ENCODE results near the gene PRKCZ. TPM values are rescaled to one million over a fixed set of nuclear protein-coding genes. Genes with fewer than 3 reads are reported as not detected.

PRKCZ gene
- total RNA-seq, 2 experiments from 2014 or later = 17.8 to 19.0 TPM

- peaks cover 18% of the 10 kb centered on the region for H3K36me3 ChIP-seq (ENCODE audit: insufficient read depth, low read length)
- Mint-ChIP-seq H3K27me3 (no peaks in the 10 kb centered on the region), H3K4me1 (ENCODE audit: low read depth) (no peaks in the 10 kb centered on the region), H3K27ac (no peak overlapping the region), H3K4me3 (no peak overlapping the region), H3K36me3 (ENCODE audit: low read depth) (peaks cover 11% of the 10 kb centered on the region), H3K9me3 (no peaks in the 10 kb centered on the region)
- no peak overlapping the region for H3K4me3 ChIP-seq (ENCODE audit: low read length)
- intact Hi-C loops (cut with DNase I, micrococcal nuclease) = no loop called here
- H3K9me3 ChIP-seq (ENCODE audit: control insufficient read depth in 1 of 2, insufficient read depth in 1 of 2, low read length in 2 of 2) = peaks cover 0 to 5% of the 10 kb centered on the region in 2 experiments
- ATAC-seq (ENCODE audit: poor library complexity) (no peak), DNase-seq (no peak)
- POLR2A ChIA-PET = no interaction called here
- H3K4me1 ChIP-seq (ENCODE audit: insufficient read depth, low read length) = peaks cover 10% of the 10 kb centered on the region
- no peak for TF ChIP-seq CTCF (IDR thresholded peaks at IDR 0.05)
- H3K27ac ChIP-seq (ENCODE audit: low read depth in 1 of 2, low read length in 2 of 2) = no peak overlapping the region
- no peaks in the 10 kb centered on the region for H3K27me3 ChIP-seq (ENCODE audit: control insufficient read depth in 1 of 2, insufficient read depth in 2 of 2, low read length in 2 of 2)
- CTCF ChIA-PET = no interaction called here
These were observed 126.4 kb downstream of the PRKCZ start for GRCh38 chr1:2176615-2177014.

- Histone ChIP-seq H3K4me1 (ENCODE audit: insufficient read depth, low read length) (peaks cover 10% of the 10 kb centered on the region), H3K27me3 (ENCODE audit: control insufficient read depth in 1 of 2, insufficient read depth in 2 of 2, low read length in 2 of 2) (no peaks in the 10 kb centered on the region), H3K27ac (ENCODE audit: low read depth in 1 of 2, low read length in 2 of 2) (no peak overlapping the region), H3K4me3 (ENCODE audit: low read length) (no peak overlapping the region), H3K9me3 (ENCODE audit: control insufficient read depth in 1 of 2, insufficient read depth in 1 of 2, low read length in 2 of 2) (no peaks in the 10 kb centered on the region), H3K36me3 (ENCODE audit: insufficient read depth, low read length) (peaks cover 15% of the 10 kb centered on the region)
- Mint-ChIP-seq H3K27me3 (no peaks in the 10 kb centered on the region), H3K36me3 (ENCODE audit: low read depth) (peaks cover 11% of the 10 kb centered on the region), H3K4me1 (ENCODE audit: low read depth) (no peaks in the 10 kb centered on the region), H3K9me3 (no peaks in the 10 kb centered on the region), H3K4me3 (no peak overlapping the region), H3K27ac (no peak overlapping the region)
- TF ChIP-seq CTCF (IDR thresholded peaks at IDR 0.05) = no peak
- no peak for DNase-seq
- CTCF ChIA-PET = no interaction called here
- intact Hi-C loops (cut with DNase I, micrococcal nuclease) = no loop called here
- ATAC-seq (ENCODE audit: poor library complexity) = no peak
- POLR2A ChIA-PET = no interaction called here
These were observed 127.3 kb downstream of the PRKCZ start for GRCh38 chr1:2177541-2177940.

GRCh38 chr1:2177946-2178538, 127.8 kb downstream of the PRKCZ start:
- no peak overlapping the region for H3K4me3 Mint-ChIP-seq
- peaks cover 10% of the 10 kb centered on the region for H3K4me1 ChIP-seq (ENCODE audit: insufficient read depth, low read length)
- ATAC-seq (ENCODE audit: poor library complexity) = no peak
- no peak overlapping the region for H3K27ac Mint-ChIP-seq
- no peak overlapping the region for H3K27ac ChIP-seq (ENCODE audit: low read depth in 1 of 2, low read length in 2 of 2)
- H3K9me3 ChIP-seq (ENCODE audit: control insufficient read depth in 1 of 2, insufficient read depth in 1 of 2, low read length in 2 of 2) = no peaks in the 10 kb centered on the region
- no peaks in the 10 kb centered on the region for H3K9me3 Mint-ChIP-seq
- no peaks in the 10 kb centered on the region for H3K4me1 Mint-ChIP-seq (ENCODE audit: low read depth)
- no peaks in the 10 kb centered on the region for H3K27me3 Mint-ChIP-seq
- H3K36me3 ChIP-seq (ENCODE audit: insufficient read depth, low read length) = peaks cover 15% of the 10 kb centered on the region
- H3K4me3 ChIP-seq (ENCODE audit: low read length) = no peak overlapping the region
- no peaks in the 10 kb centered on the region for H3K27me3 ChIP-seq (ENCODE audit: control insufficient read depth in 1 of 2, insufficient read depth in 2 of 2, low read length in 2 of 2)
- peaks cover 11% of the 10 kb centered on the region for H3K36me3 Mint-ChIP-seq (ENCODE audit: low read depth)
- intact Hi-C loops (cut with DNase I, micrococcal nuclease) = no loop called here
- TF ChIP-seq CTCF (IDR thresholded peaks at IDR 0.05) = no peak
- ChIA-PET POLR2A (no interaction called here), CTCF (no interaction called here)
- DNase-seq = no peak
